GM12878 (cell line): ENCODE results near the gene MEF2C. TPM values are rescaled to one million over a fixed set of nuclear protein-coding genes. Genes with fewer than 3 reads are reported as not detected.
A peak's percentile ranks its signal among the peaks of the same experiment; 100 is the strongest.

Experiments used
- CHD2 ChIP-seq: IDR thresholded peaks from 2 replicates; pipeline ENCODE4 v1.6.1; 2011; ENCODE audit warnings: low read depth, low read length, improper control_type of control experiment, borderline replicate concordance
- CHD4 ChIP-seq: fragments of 200-600 bp; sonication (generic); IDR thresholded peaks from 2 replicates; pipeline ENCODE4 v1.6.1; 2016; ENCODE audit warnings: mild to moderate bottlenecking
- GABPA ChIP-seq: IDR thresholded peaks from 2 replicates; pipeline ENCODE4 v1.6.1; 2014; ENCODE audit warnings: antibody characterized with exemption, low read depth, mild to moderate bottlenecking, inconsistent platforms
- MEF2B ChIP-seq: fragments of 450-650 bp; IDR thresholded peaks from 2 replicates; pipeline ENCODE4 v1.6.1; 2018; ENCODE audit warnings: mild to moderate bottlenecking, moderate library complexity; ENCODE audit not compliant: partially characterized antibody, poor library complexity, severe bottlenecking
- NFXL1 ChIP-seq: fragments of 450-650 bp; IDR thresholded peaks from 2 replicates; pipeline ENCODE4 v1.6.1; 2017; ENCODE audit warnings: antibody characterized with exemption, mild to moderate bottlenecking, borderline replicate concordance
- NFYB ChIP-seq: IDR thresholded peaks from 2 replicates; pipeline ENCODE4 v1.6.1; 2011; ENCODE audit warnings: low read depth, mild to moderate bottlenecking, low read length, improper control_type of control experiment, moderate library complexity; ENCODE audit not compliant: insufficient read depth
- RUNX3 ChIP-seq: IDR thresholded peaks from 2 replicates; pipeline ENCODE4 v1.6.1; 2012; ENCODE audit warnings: low read length, inconsistent platforms
- SREBF1 ChIP-seq: IDR thresholded peaks from 2 replicates; pipeline ENCODE4 v1.6.1; 2012; ENCODE audit warnings: mild to moderate bottlenecking, low read length
- SREBF2 ChIP-seq: IDR thresholded peaks from 2 replicates; pipeline ENCODE4 v1.6.1; 2012; ENCODE audit warnings: mild to moderate bottlenecking, low read length
- SUPT20H ChIP-seq: IDR thresholded peaks from 2 replicates; pipeline ENCODE4 v1.6.1; 2011; ENCODE audit warnings: low read depth, mild to moderate bottlenecking, low read length, moderate library complexity, borderline replicate concordance; ENCODE audit not compliant: control insufficient read depth
- polyA plus RNA-seq, 11 experiments: library from polyadenylated mRNA; depleted of rRNA in 4 of 11; unstranded in 6 of 11; stranded (reverse) in 5 of 11; fragments of >200 nt; fragmentation: Nextera tagmentation in 4 of 11; fragmentation: Illumina TruSeq in 1 of 11; extraction: Ambion mirVana in 4 of 11; extraction: Trizol in 1 of 11; gene quantifications; 1 replicate in 1 of 11; 2 replicates in 10 of 11; pipeline versions ENCODE4 v1.2.1 to v1.2.3, GENCODE V29; 2011 to 2016; ENCODE audit warnings: inconsistent platforms in 2 of 11, missing spikeins in 2 of 11, low read depth in 1 of 11
- total RNA-seq, 4 experiments: library from RNA; depleted of rRNA in 3 of 4; stranded (reverse); fragments of >200 nt in 3 of 4; fragmentation: Illumina TruSeq in 1 of 4; extraction: Trizol in 1 of 4; gene quantifications; 2 replicates each; pipeline versions ENCODE4 v1.2.1 to v1.2.3, GENCODE V29; 2013 to 2021
- TF ChIP-seq, protein P1 (sequence below): fragments of 450-650 bp; conservative IDR thresholded peaks from 2 replicates; pipeline ENCODE4 v1.6.1; 2017; ENCODE audit warnings: mild to moderate bottlenecking, moderate library complexity
- TF ChIP-seq, protein P2 (sequence below): fragments of 450-650 bp; formaldehyde crosslinking; IDR thresholded peaks from 2 replicates; pipeline ENCODE4 v1.4.0; 2020; ENCODE audit warnings: mild to moderate bottlenecking, moderate library complexity
- TF ChIP-seq, protein P3 (sequence below): IDR thresholded peaks from 2 replicates; pipeline ENCODE4 v1.6.1; 2012; ENCODE audit warnings: low read length, inconsistent platforms
- TF ChIP-seq, protein P4 (sequence below): fragments of 450-650 bp; IDR thresholded peaks from 2 replicates; pipeline ENCODE4 v1.6.1; 2017; ENCODE audit warnings: antibody characterized with exemption, mild to moderate bottlenecking, moderate library complexity

The MEF2C gene
- total and polyA plus RNA-seq, 10 of the 15 experiments (the other 5 are each of a cell fraction or from before 2014, with no cell fraction given): 104 to 225 (median 180) TPM

DNA sequence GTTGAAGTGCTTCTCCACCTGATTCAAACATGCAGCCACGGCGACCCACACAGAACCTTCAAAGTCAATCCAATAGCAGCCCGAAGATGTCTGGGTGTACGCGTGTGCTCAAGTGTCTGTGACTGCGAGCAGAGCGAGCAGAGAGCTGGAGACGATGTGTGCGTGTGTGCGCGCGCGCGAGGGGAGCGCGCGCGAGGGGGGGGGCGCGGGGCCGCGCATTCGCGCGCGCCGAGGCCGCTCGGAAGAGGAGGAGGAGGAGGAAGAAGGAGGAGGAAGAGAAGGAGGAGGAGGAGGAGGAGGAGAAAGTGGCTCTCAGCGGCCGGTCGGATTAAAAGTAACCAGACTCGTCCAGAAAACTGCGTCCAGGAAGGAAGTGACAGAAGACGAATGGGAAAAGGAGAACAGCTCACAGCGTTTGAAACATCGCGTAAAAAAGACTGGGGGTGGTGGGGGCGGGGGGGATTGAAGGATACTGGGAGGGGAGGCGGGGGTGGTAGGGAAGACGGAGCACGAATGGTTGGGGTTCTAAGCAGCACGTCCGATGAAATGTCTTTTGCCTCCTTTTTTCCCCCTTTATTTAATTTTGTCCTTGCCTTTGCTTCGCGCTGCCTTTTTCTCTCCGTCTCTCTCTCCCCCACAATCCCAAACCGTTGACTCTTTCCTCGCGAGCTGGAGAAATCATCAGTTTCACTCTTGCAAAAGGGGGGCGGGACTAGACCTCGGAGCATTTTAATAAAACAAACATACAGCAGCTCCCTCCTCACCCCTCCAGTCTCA lies at the start of gene MEF2C (continued):
- TF ChIP-seq SREBF1: no peak
- TF ChIP-seq SREBF2: no peak
- TF ChIP-seq GABPA: no peak
- peak; percentile 5; the same call in 1 of the 2 replicates for TF ChIP-seq RUNX3
- TF ChIP-seq SUPT20H: no peak
- TF ChIP-seq, protein P1, sequence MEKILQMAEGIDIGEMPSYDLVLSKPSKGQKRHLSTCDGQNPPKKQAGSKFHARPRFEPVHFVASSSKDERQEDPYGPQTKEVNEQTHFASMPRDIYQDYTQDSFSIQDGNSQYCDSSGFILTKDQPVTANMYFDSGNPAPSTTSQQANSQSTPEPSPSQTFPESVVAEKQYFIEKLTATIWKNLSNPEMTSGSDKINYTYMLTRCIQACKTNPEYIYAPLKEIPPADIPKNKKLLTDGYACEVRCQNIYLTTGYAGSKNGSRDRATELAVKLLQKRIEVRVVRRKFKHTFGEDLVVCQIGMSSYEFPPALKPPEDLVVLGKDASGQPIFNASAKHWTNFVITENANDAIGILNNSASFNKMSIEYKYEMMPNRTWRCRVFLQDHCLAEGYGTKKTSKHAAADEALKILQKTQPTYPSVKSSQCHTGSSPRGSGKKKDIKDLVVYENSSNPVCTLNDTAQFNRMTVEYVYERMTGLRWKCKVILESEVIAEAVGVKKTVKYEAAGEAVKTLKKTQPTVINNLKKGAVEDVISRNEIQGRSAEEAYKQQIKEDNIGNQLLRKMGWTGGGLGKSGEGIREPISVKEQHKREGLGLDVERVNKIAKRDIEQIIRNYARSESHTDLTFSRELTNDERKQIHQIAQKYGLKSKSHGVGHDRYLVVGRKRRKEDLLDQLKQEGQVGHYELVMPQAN: peak; percentile 66
- TF ChIP-seq, protein P2, sequence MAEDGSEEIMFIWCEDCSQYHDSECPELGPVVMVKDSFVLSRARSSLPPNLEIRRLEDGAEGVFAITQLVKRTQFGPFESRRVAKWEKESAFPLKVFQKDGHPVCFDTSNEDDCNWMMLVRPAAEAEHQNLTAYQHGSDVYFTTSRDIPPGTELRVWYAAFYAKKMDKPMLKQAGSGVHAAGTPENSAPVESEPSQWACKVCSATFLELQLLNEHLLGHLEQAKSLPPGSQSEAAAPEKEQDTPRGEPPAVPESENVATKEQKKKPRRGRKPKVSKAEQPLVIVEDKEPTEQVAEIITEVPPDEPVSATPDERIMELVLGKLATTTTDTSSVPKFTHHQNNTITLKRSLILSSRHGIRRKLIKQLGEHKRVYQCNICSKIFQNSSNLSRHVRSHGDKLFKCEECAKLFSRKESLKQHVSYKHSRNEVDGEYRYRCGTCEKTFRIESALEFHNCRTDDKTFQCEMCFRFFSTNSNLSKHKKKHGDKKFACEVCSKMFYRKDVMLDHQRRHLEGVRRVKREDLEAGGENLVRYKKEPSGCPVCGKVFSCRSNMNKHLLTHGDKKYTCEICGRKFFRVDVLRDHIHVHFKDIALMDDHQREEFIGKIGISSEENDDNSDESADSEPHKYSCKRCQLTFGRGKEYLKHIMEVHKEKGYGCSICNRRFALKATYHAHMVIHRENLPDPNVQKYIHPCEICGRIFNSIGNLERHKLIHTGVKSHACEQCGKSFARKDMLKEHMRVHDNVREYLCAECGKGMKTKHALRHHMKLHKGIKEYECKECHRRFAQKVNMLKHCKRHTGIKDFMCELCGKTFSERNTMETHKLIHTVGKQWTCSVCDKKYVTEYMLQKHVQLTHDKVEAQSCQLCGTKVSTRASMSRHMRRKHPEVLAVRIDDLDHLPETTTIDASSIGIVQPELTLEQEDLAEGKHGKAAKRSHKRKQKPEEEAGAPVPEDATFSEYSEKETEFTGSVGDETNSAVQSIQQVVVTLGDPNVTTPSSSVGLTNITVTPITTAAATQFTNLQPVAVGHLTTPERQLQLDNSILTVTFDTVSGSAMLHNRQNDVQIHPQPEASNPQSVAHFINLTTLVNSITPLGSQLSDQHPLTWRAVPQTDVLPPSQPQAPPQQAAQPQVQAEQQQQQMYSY (CRISPR knock-in tag): peak; percentile 86
- TF ChIP-seq MEF2B: no peak
- TF ChIP-seq CHD2: no peak
- no peak for TF ChIP-seq CHD4
- TF ChIP-seq, protein P3, sequence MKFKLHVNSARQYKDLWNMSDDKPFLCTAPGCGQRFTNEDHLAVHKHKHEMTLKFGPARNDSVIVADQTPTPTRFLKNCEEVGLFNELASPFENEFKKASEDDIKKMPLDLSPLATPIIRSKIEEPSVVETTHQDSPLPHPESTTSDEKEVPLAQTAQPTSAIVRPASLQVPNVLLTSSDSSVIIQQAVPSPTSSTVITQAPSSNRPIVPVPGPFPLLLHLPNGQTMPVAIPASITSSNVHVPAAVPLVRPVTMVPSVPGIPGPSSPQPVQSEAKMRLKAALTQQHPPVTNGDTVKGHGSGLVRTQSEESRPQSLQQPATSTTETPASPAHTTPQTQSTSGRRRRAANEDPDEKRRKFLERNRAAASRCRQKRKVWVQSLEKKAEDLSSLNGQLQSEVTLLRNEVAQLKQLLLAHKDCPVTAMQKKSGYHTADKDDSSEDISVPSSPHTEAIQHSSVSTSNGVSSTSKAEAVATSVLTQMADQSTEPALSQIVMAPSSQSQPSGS: no peak; the same call in 1 of the 2 replicates
- TF ChIP-seq, protein P4, sequence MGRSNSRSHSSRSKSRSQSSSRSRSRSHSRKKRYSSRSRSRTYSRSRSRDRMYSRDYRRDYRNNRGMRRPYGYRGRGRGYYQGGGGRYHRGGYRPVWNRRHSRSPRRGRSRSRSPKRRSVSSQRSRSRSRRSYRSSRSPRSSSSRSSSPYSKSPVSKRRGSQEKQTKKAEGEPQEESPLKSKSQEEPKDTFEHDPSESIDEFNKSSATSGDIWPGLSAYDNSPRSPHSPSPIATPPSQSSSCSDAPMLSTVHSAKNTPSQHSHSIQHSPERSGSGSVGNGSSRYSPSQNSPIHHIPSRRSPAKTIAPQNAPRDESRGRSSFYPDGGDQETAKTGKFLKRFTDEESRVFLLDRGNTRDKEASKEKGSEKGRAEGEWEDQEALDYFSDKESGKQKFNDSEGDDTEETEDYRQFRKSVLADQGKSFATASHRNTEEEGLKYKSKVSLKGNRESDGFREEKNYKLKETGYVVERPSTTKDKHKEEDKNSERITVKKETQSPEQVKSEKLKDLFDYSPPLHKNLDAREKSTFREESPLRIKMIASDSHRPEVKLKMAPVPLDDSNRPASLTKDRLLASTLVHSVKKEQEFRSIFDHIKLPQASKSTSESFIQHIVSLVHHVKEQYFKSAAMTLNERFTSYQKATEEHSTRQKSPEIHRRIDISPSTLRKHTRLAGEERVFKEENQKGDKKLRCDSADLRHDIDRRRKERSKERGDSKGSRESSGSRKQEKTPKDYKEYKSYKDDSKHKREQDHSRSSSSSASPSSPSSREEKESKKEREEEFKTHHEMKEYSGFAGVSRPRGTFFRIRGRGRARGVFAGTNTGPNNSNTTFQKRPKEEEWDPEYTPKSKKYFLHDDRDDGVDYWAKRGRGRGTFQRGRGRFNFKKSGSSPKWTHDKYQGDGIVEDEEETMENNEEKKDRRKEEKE: 0 out of 2 replicates have a peak, but pooled peaks have one; percentile 16
- no peak for TF ChIP-seq NFYB
- TF ChIP-seq NFXL1: no peak
